NCI-H2227 treated with DMSO at 0.1 percent for 48 hours (cell line): ENCODE results near the gene SERGEF.

Experiments used
- DNase-seq: peaks from one replicate; lab custom pipeline; 2025; lab: John Stamatoyannopoulos, UW

The SERGEF gene

GRCh38 chr11:17748761-17749721 is 263.8 kb downstream of the SERGEF start:
- no peak for DNase-seq

- no peak for DNase-seq
Observed at GRCh38 chr11:17748044-17748443, 264.8 kb downstream of the SERGEF start.

GRCh38 chr11:17747131-17747955 is 265.5 kb downstream of the SERGEF start:
- DNase-seq, result no peak

GRCh38 chr11:17746096-17746495 is 266.8 kb downstream of the SERGEF start:
- no peak for DNase-seq

- DNase-seq, result no peak
Observed at GRCh38 chr11:17745023-17745772, 267.6 kb downstream of the SERGEF start.

GRCh38 chr11:17744151-17744940 is 268.5 kb downstream of the SERGEF start:
- DNase-seq, result no peak

- no peak for DNase-seq
Observed at GRCh38 chr11:17743808-17744119, 269.1 kb downstream of the SERGEF start.

GRCh38 chr11:17743026-17743807 is 269.6 kb downstream of the SERGEF start:
- no peak for DNase-seq

- no peak for DNase-seq
Observed at GRCh38 chr11:17742019-17742418, 270.8 kb downstream of the SERGEF start.

- DNase-seq, result no peak
Observed at GRCh38 chr11:17741487-17741886, 271.4 kb downstream of the SERGEF start.

- no peak for DNase-seq
Observed at GRCh38 chr11:17740649-17741235, 272.1 kb downstream of the SERGEF start.

- no peak for DNase-seq
Observed at GRCh38 chr11:17739945-17740338, 272.9 kb downstream of the SERGEF start.

GRCh38 chr11:17738151-17738973 is 274.5 kb downstream of the SERGEF start:
- DNase-seq, result no peak
